Measurements from ENCODE around the gene NR1D1.

Gene NR1D1

GRCh38 chr17:40075201-40075941 lies 25.0 kb downstream of the NR1D1 start:
- peak in 4 of 5 experiments; percentile 41 to 63 (median 56) for DNase-seq

DNA sequence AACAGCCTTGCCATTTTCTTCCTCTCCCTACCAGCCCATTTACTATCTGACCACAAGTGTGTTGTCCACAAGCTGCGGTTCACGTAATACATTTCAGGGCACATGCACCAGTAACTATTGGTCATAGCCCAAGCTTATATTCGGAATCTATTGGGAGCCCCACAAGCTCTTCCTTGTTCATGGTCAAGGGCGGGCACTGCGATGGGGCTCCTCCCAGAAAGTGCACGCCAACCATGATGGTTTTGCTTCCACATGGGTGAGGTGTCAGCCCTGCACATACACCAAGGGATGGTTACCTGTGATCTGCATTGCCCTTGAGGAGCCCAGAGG lies 25.6 kb downstream of the NR1D1 start:
- no peak for DNase-seq

GRCh38 chr17:40074175-40074512 lies 26.2 kb downstream of the NR1D1 start:
- DNase-seq = no peak

GRCh38 chr17:40073454-40074174 lies 26.8 kb downstream of the NR1D1 start:
- no peak for DNase-seq

DNA sequence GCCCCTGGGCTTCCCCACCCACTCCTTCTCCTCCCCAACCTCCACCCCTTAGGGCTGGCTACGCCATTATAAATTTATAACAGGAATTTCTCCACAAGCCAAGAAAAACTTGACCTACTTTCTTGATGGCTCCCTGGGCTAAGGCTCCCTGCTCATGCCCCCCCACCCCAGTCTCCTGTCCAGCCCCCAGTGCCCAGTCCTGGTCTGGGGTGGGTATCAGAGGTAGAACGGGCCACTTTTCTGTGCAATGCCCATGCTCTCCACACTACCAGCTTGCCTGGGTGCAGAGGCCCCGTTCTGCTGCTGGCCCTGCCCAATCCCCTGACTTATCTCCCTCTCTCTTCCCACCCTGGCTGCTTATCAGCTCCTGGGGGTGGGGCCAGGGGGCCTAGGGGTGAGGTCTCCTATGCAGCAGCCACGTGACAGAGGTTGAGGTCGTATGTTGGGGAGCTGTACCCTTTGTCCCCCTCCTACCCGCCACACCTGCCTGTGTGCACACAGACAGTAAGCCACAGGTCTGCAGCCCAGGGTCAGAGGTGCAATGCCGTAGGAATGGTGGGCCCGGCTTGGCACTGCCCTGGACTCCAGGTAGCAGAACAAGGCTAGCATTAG lies 27.5 kb downstream of the NR1D1 start:
- DNase-seq = no peak

- DNase-seq = no peak
Observed at GRCh38 chr17:40072040-40072734, 28.2 kb downstream of the NR1D1 start.

DNA sequence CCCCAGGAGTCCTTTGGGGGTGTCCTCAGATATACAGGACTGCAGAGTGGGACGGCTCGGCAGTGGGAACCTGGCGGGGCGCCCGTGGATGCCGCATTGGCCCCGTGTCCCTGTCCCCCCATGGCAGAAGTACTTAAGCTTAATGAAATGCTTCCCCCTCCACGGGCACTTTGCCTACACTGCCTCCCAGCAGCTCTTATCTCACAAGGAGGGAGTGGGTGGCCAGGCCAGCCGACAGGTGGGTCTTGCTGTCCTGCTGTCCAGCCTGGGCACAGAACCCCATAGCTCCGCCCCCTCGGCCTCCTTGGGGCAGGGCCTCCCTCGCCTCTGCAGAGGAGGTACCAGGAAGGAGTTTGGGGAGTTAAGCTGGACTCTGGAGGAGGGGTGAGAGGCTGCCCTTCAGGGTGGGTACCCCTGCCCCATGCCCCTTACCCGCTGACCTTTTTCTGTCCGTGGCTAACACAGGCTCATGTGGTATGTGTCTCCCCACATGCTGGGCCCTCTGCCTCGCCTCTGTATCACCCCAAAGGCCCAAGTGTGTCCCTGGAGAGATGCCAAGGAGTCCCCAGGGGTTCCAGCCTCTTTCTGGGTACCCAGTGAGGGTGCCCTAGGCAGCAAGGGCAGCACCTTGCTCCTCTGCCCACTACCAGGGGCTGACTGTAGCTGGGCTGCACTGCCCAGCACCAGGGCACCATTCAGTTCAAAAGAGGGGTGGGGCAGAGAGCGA lies 28.9 kb downstream of the NR1D1 start:
- DNase-seq = no peak

DNA sequence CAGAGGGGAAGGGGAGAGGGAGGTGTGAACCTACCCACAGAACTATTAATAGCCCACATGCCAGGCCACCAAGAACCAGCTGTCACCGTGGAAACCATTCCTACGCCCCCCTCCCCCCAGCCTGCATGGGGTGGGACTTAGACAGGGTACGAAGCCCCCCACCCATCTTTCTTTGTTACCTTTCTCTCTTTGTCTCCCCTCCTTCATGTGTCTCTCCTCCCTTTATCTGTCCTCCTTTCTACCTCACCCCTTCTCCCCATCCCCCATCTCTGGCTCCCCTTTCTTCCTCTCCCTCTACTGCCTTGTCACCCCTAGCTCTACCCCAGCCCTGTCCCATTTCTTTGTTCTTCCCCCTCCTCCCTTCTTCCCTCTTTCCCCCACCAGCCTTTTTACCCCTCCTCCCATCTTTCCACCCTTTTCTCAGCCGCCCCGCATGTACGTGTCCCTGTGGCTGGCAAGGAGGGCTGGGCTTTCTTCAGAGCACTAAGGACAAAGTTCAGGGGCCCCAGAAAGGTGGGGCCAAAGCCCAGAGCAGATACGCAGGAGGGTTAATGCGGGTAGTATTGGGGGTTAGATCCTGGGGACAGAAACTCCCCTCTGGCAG lies 29.6 kb downstream of the NR1D1 start:
- DNase-seq = no peak

- DNase-seq = peak in 2 of 5 experiments; percentile 37 to 47
Observed at GRCh38 chr17:40069751-40070708, 30.4 kb downstream of the NR1D1 start.

DNA sequence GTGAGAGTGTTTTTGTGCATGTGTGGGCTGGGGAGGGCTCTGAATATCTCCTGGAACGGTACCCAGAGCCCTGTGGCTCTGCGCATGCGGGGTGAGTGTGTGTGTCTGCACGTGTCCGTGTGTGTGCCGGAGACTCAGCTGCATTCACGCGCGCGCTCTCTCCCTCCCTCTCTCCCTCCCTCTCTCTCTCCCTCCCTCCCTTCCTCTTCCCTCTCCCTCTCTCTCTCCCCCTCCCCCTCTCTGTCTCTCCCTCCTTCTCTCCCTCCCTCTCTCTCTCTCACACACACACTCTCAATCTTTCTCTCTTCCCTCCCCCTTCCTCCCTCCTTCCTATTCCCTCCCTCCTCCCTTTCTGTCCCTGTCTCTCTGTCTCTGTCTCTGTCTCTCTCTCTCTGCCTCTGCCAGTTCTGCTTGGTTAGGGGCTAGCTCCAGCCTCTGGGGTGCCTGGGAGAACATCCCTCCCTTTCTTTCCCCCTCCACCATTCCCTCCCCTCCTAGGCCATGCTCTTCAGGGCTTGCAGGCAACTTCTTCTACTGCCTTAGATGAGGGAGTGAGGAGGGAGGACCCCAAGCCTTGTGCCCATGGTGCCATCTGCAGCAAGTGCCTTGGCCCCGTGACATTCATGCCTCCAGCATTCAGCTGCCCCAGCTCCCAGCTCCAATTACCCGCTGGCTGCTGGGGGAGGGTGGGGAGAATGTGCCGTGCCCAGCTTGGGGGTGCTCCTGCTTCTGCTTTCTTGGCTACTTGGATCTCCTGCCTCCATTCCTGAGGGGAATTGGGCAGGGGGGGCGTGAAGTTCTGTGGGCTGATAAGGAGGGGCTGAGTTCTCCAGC lies 31.3 kb downstream of the NR1D1 start:
- peak; percentile 32 to 86 (median 64) for DNase-seq

- no peak for DNase-seq
Observed at GRCh38 chr17:40068584-40068916, 31.8 kb downstream of the NR1D1 start.

DNA sequence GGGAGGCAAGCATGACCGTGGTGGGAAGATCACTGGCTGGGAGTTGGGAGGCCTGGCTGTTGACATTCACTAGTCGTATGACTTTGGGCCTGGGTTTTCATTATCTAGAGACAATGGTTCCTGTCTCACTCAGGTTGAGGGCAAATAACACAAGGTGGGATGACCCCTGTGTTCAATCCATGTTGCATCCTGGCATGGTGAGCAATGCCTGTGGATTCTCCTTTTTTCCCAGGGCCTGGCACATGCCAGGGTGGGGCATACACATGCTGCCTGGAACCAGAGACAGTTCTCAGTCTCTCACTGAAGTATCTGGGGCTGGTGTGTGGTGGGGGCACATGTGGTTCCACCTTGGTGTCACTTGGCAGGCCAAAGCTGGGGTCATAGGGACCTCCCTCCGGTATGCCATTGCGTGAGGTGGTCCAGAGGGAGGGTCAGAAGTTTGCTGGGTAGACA lies 32.2 kb downstream of the NR1D1 start:
- no peak for DNase-seq

- no peak for DNase-seq
Observed at GRCh38 chr17:40067710-40068109, 32.7 kb downstream of the NR1D1 start.

- no peak for DNase-seq
Observed at GRCh38 chr17:40065769-40066510, 34.4 kb downstream of the NR1D1 start.

GRCh38 chr17:40064971-40065768 lies 35.2 kb downstream of the NR1D1 start:
- no peak for DNase-seq

- DNase-seq = no peak
Observed at GRCh38 chr17:40063901-40064531, 36.4 kb downstream of the NR1D1 start.

DNA sequence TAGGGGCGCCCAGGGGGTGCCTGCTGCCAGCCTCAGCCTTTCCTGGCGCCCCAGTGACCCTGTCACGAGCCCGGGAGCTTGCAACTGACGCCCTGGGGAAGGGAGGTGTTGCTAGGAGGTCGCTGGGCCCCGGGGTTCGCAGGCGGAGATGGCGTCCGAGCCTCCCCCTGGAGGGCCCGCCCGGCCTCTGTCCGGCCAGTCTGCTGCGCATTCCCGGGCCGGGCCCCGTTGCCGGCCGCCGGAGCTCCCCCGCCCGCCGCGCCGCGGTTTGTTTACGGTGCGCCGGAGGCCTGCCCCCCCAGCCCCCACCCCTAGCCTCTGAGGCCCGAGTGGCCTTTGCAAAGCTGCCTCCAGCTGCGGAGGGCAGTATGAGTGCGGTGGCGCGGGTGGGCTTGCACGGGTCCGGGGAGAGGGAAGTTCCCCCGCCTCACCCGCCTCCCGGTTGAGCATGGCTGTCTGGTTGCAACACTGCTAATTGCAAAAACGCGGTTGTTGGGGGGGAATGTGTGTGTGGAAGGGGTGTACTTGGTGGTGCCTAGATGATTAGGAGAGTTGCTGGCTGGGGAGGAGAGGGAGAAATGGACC lies 37.1 kb downstream of the NR1D1 start:
- DNase-seq = peak in 2 of 5 experiments; percentile 17 to 30
